Astrocyte (in vitro differentiated cells and primary cell): ENCODE data around the gene MAGI1. TPM values are rescaled to one million over a fixed set of nuclear protein-coding genes. Genes with fewer than 3 reads are reported as not detected.

ENCODE experiments used
- DNase-seq: peaks from one replicate; pipeline ENCODE4 v3.0.0-alpha.2; 2010; ENCODE audit warnings: low read depth
- FAIRE-seq: peaks from 2 replicates; lab custom pipeline; 2011; peaks lifted over from hg19 to GRCh38; lab: Jason Lieb, UNC
- H2AFZ ChIP-seq: 2 replicates; pipeline ENCODE4 v1.6.0; 2012; ENCODE audit warnings: low read depth, low read length, inconsistent platforms
- H3K27ac ChIP-seq: 2 replicates; pipeline ENCODE4 v1.5.1; 2011; ENCODE audit warnings: low read depth, low read length, inconsistent platforms
- H3K27me3 ChIP-seq: 2 replicates; pipeline ENCODE4 v1.6.0; 2011; ENCODE audit warnings: low read length, inconsistent platforms; ENCODE audit not compliant: insufficient read depth
- H3K36me3 ChIP-seq: 2 replicates; pipeline ENCODE4 v1.5.1; 2011; ENCODE audit warnings: low read length, inconsistent platforms; ENCODE audit not compliant: insufficient read depth
- H3K4me1 ChIP-seq: 2 replicates; pipeline ENCODE4 v1.5.1; 2011; ENCODE audit warnings: low read length, inconsistent platforms; ENCODE audit not compliant: insufficient read depth
- H3K4me2 ChIP-seq: 2 replicates; pipeline ENCODE4 v1.6.0; 2012; ENCODE audit warnings: low read length, inconsistent platforms
- H3K4me3 ChIP-seq: 2 replicates; pipeline ENCODE4 v1.5.1; 2011; ENCODE audit warnings: low read depth, mild to moderate bottlenecking, low read length, inconsistent platforms; ENCODE audit not compliant: insufficient read depth
- H3K79me2 ChIP-seq: 2 replicates; pipeline ENCODE4 v1.6.0; 2012; ENCODE audit warnings: mild to moderate bottlenecking, low read length, inconsistent platforms; ENCODE audit not compliant: insufficient read depth
- H3K9ac ChIP-seq: 2 replicates; pipeline ENCODE4 v1.6.0; 2012; ENCODE audit warnings: mild to moderate bottlenecking, low read length, inconsistent platforms
- H3K9me3 ChIP-seq: 2 replicates; pipeline ENCODE4 v1.5.1; 2012; ENCODE audit warnings: low read depth, mild to moderate bottlenecking, low read length, inconsistent platforms; ENCODE audit not compliant: insufficient read depth
- H4K20me1 ChIP-seq: 2 replicates; pipeline ENCODE4 v1.6.0; 2012; ENCODE audit warnings: low read length, inconsistent platforms; ENCODE audit not compliant: insufficient read depth
- H3K27ac Mint-ChIP-seq: one replicate; pipeline ENCODE4 v1.8.0; 2021; ENCODE audit warnings: mild to moderate bottlenecking, mixed read lengths; ENCODE audit not compliant: unreplicated experiment
- H3K27me3 Mint-ChIP-seq: one replicate; pipeline ENCODE4 v1.8.0; 2021; ENCODE audit warnings: low read depth, mixed read lengths; ENCODE audit not compliant: unreplicated experiment
- H3K36me3 Mint-ChIP-seq: one replicate; pipeline ENCODE4 v1.8.0; 2021; ENCODE audit warnings: low read depth, mixed read lengths; ENCODE audit not compliant: unreplicated experiment
- H3K4me1 Mint-ChIP-seq: one replicate; pipeline ENCODE4 v1.8.0; 2021; ENCODE audit warnings: low read depth, mixed read lengths; ENCODE audit not compliant: unreplicated experiment
- H3K4me3 Mint-ChIP-seq: one replicate; pipeline ENCODE4 v1.8.0; 2021; ENCODE audit warnings: mild to moderate bottlenecking, moderate library complexity, mixed read lengths; ENCODE audit not compliant: unreplicated experiment
- H3K9me3 Mint-ChIP-seq: one replicate; pipeline ENCODE4 v1.8.0; 2021; ENCODE audit warnings: mild to moderate bottlenecking, mixed read lengths; ENCODE audit not compliant: unreplicated experiment
- CTCF ChIP-seq: IDR thresholded peaks from 2 replicates; pipeline ENCODE4 v1.5.1; 2011; ENCODE audit warnings: low read depth, mild to moderate bottlenecking, inconsistent platforms, low read length, moderate library complexity; ENCODE audit not compliant: insufficient read depth
- EZH2 ChIP-seq: IDR thresholded peaks from 2 replicates; pipeline ENCODE4 v1.6.1; 2012; ENCODE audit warnings: mild to moderate bottlenecking, low read length, inconsistent platforms; ENCODE audit not compliant: insufficient read depth
- total RNA-seq: library from RNA; stranded (reverse); gene quantifications from 2 replicates; pipeline ENCODE4 v1.2.1, GENCODE V29; 2021

MAGI1 gene
- total RNA-seq, 1 donor from 2014 or later, result 31.8 TPM

GRCh38 chr3:65751123-65751700 lies 287.5 kb downstream of the MAGI1 start:
- Mint-ChIP-seq H3K27me3 (no peaks in the 10 kb centered on the region), H3K4me3 (no peak overlapping the region), H3K9me3 (no peaks in the 10 kb centered on the region), H3K27ac (peak overlapping the region; percentile 20), H3K4me1 (no peaks in the 10 kb centered on the region), H3K36me3 (no peaks in the 10 kb centered on the region)
- Histone ChIP-seq H3K4me3 (no peak overlapping the region), H4K20me1 (peaks cover 34% of the 10 kb centered on the region), H3K4me1 (no peaks in the 10 kb centered on the region), H2AFZ (no peak overlapping the region), H3K4me2 (no peak overlapping the region), H3K9ac (no peak overlapping the region), H3K9me3 (no peaks in the 10 kb centered on the region), H3K27me3 (no peaks in the 10 kb centered on the region), H3K79me2 (no peaks in the 10 kb centered on the region), H3K27ac (no peak overlapping the region), H3K36me3 (no peaks in the 10 kb centered on the region)
- TF ChIP-seq EZH2, result no peak
- peak; percentile 78 for TF ChIP-seq CTCF
- DNase-seq (no peak), FAIRE-seq (no peak)

GRCh38 chr3:65749066-65749465 lies 289.7 kb downstream of the MAGI1 start:
- Histone ChIP-seq H3K9me3 (no peaks in the 10 kb centered on the region), H3K36me3 (no peaks in the 10 kb centered on the region), H3K9ac (no peak overlapping the region), H3K27me3 (no peaks in the 10 kb centered on the region), H3K4me1 (no peaks in the 10 kb centered on the region), H3K4me2 (no peak overlapping the region), H3K27ac (no peak overlapping the region), H2AFZ (no peak overlapping the region), H3K79me2 (no peaks in the 10 kb centered on the region), H4K20me1 (peaks cover 34% of the 10 kb centered on the region), H3K4me3 (no peak overlapping the region)
- H3K27ac Mint-ChIP-seq, result no peak overlapping the region
- FAIRE-seq, result peak; percentile 29
- H3K4me1 Mint-ChIP-seq, result no peaks in the 10 kb centered on the region
- H3K9me3 Mint-ChIP-seq, result no peaks in the 10 kb centered on the region
- no peak overlapping the region for H3K4me3 Mint-ChIP-seq
- no peak for DNase-seq
- TF ChIP-seq EZH2, result no peak
- H3K27me3 Mint-ChIP-seq, result no peaks in the 10 kb centered on the region
- H3K36me3 Mint-ChIP-seq, result no peaks in the 10 kb centered on the region

- H3K27me3 ChIP-seq, result no peaks in the 10 kb centered on the region
- no peaks in the 10 kb centered on the region for H3K4me1 ChIP-seq
- no peaks in the 10 kb centered on the region for H3K79me2 ChIP-seq
- no peak for DNase-seq
- no peak overlapping the region for H3K27ac Mint-ChIP-seq
- no peak overlapping the region for H3K4me3 Mint-ChIP-seq
- no peaks in the 10 kb centered on the region for H3K9me3 Mint-ChIP-seq
- no peak overlapping the region for H3K4me3 ChIP-seq
- H3K36me3 ChIP-seq, result no peaks in the 10 kb centered on the region
- no peaks in the 10 kb centered on the region for H3K36me3 Mint-ChIP-seq
- no peak overlapping the region for H3K9ac ChIP-seq
- no peaks in the 10 kb centered on the region for H3K4me1 Mint-ChIP-seq
- peaks cover 34% of the 10 kb centered on the region for H4K20me1 ChIP-seq
- no peak overlapping the region for H2AFZ ChIP-seq
- H3K27ac ChIP-seq, result no peak overlapping the region
- H3K4me2 ChIP-seq, result no peak overlapping the region
- H3K27me3 Mint-ChIP-seq, result no peaks in the 10 kb centered on the region
- no peaks in the 10 kb centered on the region for H3K9me3 ChIP-seq
- no peak for TF ChIP-seq CTCF
- no peak for TF ChIP-seq EZH2
- no peak for FAIRE-seq
Measured at GRCh38 chr3:65748326-65748725, 290.4 kb downstream of the MAGI1 start.
